H54 (cell line): ENCODE measurements around the gene PGP.
"Not testable (repeated sequence)": the region's sequence is repeated elsewhere in the genome, so short reads cannot be mapped to it uniquely, and the experiment has no call there.

ENCODE experiments used
- DNase-seq: peaks from one replicate; pipeline ENCODE4 v3.0.0; 2011; ENCODE audit warnings: low spot score, mixed read lengths; ENCODE audit not compliant: insufficient read length
- FAIRE-seq: peaks from 3 replicates; lab custom pipeline; 2011; peaks lifted over from hg19 to GRCh38; lab: Jason Lieb, UNC
- POLR2A ChIP-seq: IDR thresholded peaks from 2 replicates; pipeline ENCODE4 v1.6.1; 2011; ENCODE audit warnings: low read depth, mild to moderate bottlenecking, low read length

Gene PGP

DNA sequence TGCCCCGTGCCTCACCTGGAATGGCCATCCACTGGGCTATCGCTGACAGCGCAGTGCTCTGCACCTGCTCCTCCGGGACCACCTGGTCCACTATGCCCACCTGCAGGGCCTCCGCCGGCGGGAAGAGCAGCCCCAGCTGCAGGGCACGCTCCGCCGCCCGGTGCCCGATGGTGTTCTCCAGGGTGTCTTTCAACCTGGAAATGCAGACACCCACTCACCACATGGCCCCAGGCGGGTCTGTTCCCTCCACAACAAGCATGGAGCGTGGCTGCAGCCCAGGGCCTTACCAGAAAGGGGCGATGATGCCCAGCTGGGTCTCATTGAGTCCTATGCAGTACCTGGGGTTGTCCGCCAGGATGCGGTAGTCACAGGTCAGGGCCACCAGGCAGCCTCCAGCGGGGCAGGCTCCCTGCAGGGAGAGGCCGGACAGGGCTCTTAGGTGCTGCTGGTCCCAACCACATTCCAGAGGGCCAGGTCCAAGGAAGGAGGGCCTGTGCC is 28.4 kb upstream of the PGP start:
- TF ChIP-seq POLR2A = no peak
- FAIRE-seq (no peak), DNase-seq (no peak)

DNA sequence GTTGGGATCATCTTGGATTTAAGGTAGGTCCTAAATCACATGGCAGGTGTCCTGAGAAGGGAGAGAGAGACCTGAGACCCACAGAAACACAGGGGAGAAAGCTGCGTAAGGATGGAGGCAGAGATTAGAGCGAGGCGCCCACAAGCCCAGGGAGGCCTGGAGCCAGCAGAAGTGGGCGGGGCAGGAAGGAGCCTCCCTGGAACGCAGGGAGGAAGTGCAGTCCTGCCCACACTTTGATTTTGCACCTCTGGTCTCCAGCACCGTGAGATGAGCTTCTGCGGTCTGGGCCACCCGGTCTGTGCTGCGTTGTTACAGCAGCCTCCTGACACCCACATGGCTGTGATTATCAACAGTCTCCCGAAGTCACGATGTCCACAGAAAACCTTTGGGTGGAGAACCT is 28.0 kb upstream of the PGP start:
- DNase-seq (no peak), FAIRE-seq (no peak)
- TF ChIP-seq POLR2A = no peak

DNA sequence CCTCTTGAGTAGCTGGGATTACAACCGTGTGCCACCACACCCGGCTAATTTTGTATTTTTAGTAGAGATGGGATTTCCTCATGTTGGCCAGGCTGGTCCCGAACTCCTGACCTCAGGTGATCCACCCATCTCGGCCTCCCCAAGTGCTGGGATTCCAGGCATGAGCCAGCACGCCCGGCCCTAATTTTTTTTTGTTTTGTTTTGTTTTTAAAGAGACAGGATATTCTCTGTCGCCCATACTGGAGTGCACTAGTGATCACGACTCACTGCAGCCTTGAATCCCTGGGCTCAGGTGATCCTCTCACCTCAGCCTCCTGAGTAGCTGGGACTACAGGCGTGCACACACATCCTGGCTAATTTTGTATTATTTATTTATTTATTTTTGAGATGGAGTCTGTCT is 25.7 kb upstream of the PGP start:
- not testable (repeated sequence) for FAIRE-seq, DNase-seq

GRCh38 chr16:2238838-2239675 is 24.4 kb upstream of the PGP start:
- no peak for TF ChIP-seq POLR2A
- DNase-seq = no peak
- FAIRE-seq = no peak

DNA sequence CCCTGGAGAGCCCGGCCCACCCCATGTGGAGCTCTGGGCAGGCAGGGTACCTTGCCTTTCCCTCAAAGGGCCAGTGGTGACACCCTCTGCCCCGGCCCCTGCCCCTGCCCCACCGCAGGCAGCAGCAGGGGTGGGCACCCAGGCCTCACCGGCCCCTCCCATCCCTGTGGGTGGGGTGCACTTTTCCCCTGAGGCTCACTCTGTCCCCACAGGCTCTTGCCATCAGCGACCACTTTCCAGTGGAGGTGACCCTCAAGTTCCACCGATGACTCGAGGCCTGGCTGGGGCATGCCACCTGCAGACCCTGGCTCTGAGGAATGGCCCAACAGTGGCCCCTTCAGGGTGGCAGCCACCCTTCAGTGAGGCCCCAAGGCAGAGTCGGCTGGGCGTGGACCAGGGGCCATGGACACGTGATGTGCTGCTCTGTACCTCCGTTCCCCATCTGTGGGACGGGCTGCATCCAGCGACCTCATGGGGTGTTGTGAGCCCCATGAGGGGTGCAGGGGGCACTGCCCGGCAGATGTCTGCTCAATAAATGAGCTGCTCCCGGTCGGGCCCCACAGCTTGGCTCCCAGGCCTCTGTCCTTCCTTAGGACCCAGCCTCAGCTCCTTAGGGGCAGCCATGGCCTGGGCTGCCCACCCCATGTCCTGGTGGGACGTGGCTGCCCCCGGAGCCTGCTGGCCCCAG is 23.7 kb upstream of the PGP start:
- no peak for DNase-seq
- no peak for FAIRE-seq
- no peak for TF ChIP-seq POLR2A

GRCh38 chr16:2237493-2238149 is 23.0 kb upstream of the PGP start:
- FAIRE-seq (no peak), DNase-seq (no peak)
- no peak for TF ChIP-seq POLR2A

DNA sequence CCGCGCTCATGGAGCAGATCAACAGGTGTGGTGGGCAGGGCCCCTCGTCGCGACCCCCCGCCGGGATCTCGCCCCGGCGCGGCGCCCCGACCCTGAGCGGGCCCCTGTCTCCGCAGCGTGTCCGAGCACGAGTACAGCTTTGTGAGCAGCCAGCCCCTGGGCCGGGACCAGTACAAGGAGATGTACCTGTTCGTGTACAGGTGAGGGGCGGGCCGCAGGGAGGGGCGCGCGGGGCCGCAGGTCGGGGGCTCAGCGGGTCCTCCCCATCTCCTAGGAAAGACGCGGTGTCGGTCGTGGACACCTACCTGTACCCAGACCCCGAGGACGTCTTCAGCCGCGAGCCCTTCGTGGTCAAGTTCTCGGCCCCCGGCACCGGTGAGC is 22.5 kb upstream of the PGP start:
- no peak for TF ChIP-seq POLR2A
- DNase-seq (no peak), FAIRE-seq (no peak)

DNA sequence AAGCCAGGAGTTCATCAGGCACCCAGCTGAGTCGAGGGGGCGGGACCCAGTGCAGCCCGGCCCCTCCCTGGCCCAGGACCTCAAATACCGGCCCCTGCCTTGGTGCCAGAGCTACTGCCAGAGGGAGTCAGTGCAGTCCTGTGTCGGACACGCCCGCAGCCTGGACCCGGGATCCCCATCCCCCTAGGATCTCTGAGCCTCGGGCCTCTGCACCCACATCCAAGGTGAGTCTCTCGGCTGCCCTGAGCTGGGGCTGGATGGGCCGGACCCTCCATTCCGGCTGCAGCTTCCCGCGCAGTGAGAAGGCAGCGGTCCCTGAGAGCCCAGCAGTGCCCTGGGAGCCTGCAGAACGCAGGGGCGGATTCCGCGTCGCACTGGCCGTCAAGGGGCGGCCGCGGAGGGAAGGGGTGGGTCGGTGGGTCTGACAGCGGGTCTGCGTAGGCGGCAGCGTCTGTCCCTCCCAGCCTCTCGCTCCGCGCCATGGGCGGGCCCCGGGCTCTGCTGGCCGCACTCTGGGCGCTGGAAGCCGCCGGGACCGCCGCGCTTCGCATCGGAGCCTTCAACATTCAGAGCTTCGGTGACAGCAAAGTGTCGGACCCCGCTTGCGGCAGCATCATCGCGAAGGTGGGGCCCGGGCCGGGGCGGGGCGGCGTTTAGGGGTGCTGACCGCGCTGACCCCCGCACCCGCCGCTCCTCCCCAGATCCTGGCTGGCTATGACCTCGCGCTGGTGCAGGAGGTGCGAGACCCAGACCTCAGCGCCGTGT is 21.9 kb upstream of the PGP start, which contains the start of gene DNASE1L2:
Gene DNASE1L2 (plus strand): TSS at position 108 of the 765 bp plus-strand sequence. CDS start 373 bp downstream, at position 481.
- no peak for FAIRE-seq
- TF ChIP-seq POLR2A = no peak
- DNase-seq = no peak

DNA sequence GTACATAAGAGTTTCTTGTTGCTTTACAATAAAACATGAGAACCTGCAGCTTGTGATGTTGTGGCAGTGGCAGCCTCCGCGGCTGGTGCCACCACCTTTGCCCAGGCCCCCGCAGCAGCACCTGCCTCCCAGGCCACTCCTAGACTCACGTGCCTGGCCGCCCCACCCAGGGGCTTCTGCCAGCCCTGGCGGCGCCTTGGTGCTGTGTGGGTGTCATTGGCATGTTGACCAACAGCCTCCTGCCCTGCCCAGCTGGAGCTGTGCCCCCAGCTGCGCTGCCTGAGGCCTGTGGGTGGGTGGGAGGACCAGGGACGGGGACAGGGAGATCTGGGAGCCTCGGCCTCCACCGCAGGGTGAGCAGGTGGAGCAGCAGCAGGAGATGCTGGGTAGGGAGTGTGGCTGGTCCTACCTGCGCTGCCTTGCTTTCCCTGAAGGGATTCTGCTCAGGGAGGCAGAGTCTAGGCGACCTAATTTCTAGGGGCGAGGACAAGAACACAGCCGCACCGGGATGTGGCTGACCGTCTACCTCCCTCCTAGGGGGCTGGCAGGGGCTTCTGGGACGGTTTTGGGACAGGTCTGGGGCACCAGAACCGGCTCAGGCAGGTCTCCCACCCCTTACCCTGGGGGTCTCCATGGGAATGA is 21.2 kb upstream of the PGP start:
- FAIRE-seq = no peak
- DNase-seq = no peak
- no peak for TF ChIP-seq POLR2A

DNA sequence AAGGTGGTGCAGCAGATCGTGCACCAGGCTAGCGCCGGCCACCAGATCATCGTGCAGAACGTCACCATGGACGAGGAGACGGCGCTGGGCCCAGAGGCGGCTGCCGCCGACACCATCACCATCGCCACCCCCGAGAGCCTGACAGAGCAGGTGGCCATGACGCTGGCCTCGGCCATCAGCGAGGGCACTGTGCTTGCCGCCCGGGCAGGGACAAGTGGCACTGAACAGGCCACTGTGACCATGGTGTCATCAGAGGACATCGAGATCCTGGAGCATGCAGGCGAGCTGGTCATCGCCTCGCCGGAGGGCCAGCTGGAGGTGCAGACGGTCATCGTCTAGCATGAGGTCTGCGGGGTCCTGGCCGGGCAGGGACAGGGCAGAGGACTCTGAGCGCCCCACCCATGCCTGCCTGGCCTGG is 20.6 kb upstream of the PGP start:
- no peak for TF ChIP-seq POLR2A

GRCh38 chr16:2234813-2235170 is 20.2 kb upstream of the PGP start:
- FAIRE-seq (no peak), DNase-seq (no peak)
- TF ChIP-seq POLR2A = no peak

More for the DNA sequence above, 20.6 kb upstream of the PGP start:
- DNase-seq (no peak), FAIRE-seq (no peak)

- no peak for FAIRE-seq
- no peak for DNase-seq
- no peak for TF ChIP-seq POLR2A
Observed at GRCh38 chr16:2233872-2234812, 19.5 kb upstream of the PGP start.
